ENCODE measurements around the gene RP2.

Gene RP2

DNA sequence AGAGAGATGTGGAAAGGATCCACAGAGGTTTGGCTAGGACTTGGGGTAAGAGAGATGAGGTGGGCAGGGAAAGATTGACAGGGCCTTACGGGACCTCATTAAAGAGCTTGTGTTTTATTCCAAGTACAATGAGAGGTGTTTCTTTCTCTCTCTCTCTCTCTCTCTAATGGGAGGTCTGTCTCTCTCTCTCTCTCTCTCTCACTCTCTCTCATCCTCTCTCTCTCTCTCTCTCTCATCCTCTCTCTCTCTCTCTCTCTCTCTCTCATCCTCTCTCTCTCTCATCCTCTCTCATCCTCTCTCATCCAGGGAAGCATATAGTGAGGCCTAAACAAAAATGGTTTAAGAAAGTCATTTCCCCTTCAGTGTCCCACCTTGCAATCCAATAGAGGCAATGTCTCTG, 80.8 kb downstream of the RP2 start:
- no peak for DNase-seq (ENCODE audit: low read depth in 1 of 2, low spot score in 1 of 2)

GRCh38 chrX:46918434-46918833, 81.6 kb downstream of the RP2 start:
- DNase-seq (ENCODE audit: low read depth in 1 of 2, low spot score in 1 of 2), result no peak

DNA sequence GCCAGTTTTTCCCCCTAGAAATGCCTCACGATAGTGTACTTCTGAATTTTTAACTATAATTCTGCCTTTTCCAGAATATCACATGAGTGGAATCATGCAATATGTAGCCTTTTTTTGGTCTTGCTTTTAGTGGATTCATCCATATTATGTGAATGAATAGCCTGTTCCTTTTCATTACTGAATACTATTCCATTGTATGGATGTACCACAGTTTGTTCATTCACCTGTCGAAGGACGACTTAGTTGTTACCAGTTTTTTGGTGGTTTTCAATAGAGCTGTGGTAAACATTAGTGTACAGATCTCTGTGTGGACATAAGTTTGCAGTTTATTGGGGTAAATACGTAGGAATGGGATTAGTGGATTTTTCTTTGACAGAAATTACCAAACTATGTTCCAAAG, 83.4 kb downstream of the RP2 start:
- no peak for DNase-seq (ENCODE audit: low read depth in 1 of 2, low spot score in 1 of 2)

- DNase-seq (ENCODE audit: low read depth in 1 of 2, low spot score in 1 of 2), result no peak
Observed at GRCh38 chrX:46922611-46923010, 85.8 kb downstream of the RP2 start.

GRCh38 chrX:46927718-46928117, 90.9 kb downstream of the RP2 start:
- DNase-seq (ENCODE audit: low read depth in 1 of 2, low spot score in 1 of 2), result no peak

GRCh38 chrX:46929439-46930261, 92.8 kb downstream of the RP2 start:
- no peak for DNase-seq (ENCODE audit: low read depth in 1 of 2, low spot score in 1 of 2)

Data from activated CD4-positive, alpha-beta T cell treated with anti-CD3 and anti-CD28 coated beads, Interleukin-2, amount 50 U/mL, for 24 hours (primary cell).